Neural cell (in vitro differentiated cells): ENCODE data around the gene IRAK2. TPM values are rescaled to one million over a fixed set of nuclear protein-coding genes. Genes with fewer than 3 reads are reported as not detected.

Experiments
- H2AFZ ChIP-seq: fragments of 200-600, 300-800 bp; sonication (generic), shearing (Covaris generic); 2 replicates; pipeline ENCODE4 v1.6.0; 2014; ENCODE audit warnings: low read depth, mild to moderate bottlenecking, antibody characterized with exemption, low read length, moderate library complexity
- H3F3A ChIP-seq: fragments of 200-600 bp; shearing (Covaris generic); 2 replicates; pipeline ENCODE4 v1.6.1; 2016; ENCODE audit warnings: mild to moderate bottlenecking, moderate library complexity, mixed read lengths, antibody characterized with exemption, low read length; ENCODE audit not compliant: insufficient read depth, poor library complexity, severe bottlenecking
- H3K27ac ChIP-seq: fragments of 200-600, 300-800 bp; sonication (generic), shearing (Covaris generic); 2 replicates; pipeline ENCODE4 v1.5.1; 2014; ENCODE audit warnings: mild to moderate bottlenecking, low read length, moderate library complexity
- H3K27me3 ChIP-seq: fragments of 300-800, 200-600 bp; sonication (generic), shearing (Covaris generic); 2 replicates; pipeline ENCODE4 v1.6.0; 2014; ENCODE audit warnings: mild to moderate bottlenecking, low read depth, low read length, moderate library complexity; ENCODE audit not compliant: insufficient read depth
- H3K36me3 ChIP-seq: fragments of 300-800, 200-600 bp; sonication (generic), shearing (Covaris generic); 2 replicates; pipeline ENCODE4 v1.5.1; 2014; ENCODE audit warnings: mild to moderate bottlenecking, antibody characterized with exemption, low read length, moderate library complexity; ENCODE audit not compliant: insufficient read depth
- H3K4me2 ChIP-seq: fragments of 300-800, 200-600 bp; sonication (generic), shearing (Covaris generic); 2 replicates; pipeline ENCODE4 v1.6.0; 2014; ENCODE audit warnings: mild to moderate bottlenecking, low read length
- H3K4me3 ChIP-seq: fragments of 300-800, 200-600 bp; sonication (generic), shearing (Covaris generic); 2 replicates; pipeline ENCODE4 v1.5.1; 2014; ENCODE audit warnings: mild to moderate bottlenecking, low read length, moderate library complexity
- H3K79me2 ChIP-seq: fragments of 200-600 bp; shearing (Covaris generic); replicated peaks from 2 replicates; pipeline ENCODE4 v1.6.0; 2014; ENCODE audit warnings: mild to moderate bottlenecking, low read length, moderate library complexity; ENCODE audit not compliant: insufficient read depth
- H3K9ac ChIP-seq: fragments of 300-800, 200-600 bp; sonication (generic), shearing (Covaris generic); 2 replicates; pipeline ENCODE4 v1.6.1; 2016; ENCODE audit warnings: mild to moderate bottlenecking, low read length, mixed read lengths
- H3K9me2 ChIP-seq: fragments of 200-600 bp; shearing (Covaris generic); 2 replicates; pipeline ENCODE4 v1.6.1; 2016; ENCODE audit warnings: mild to moderate bottlenecking, low read length, mixed read lengths; ENCODE audit not compliant: insufficient read depth
- H3K9me3 ChIP-seq: fragments of 200-600, 300-800 bp; sonication (generic), shearing (Covaris generic); 2 replicates; pipeline ENCODE4 v1.6.1; 2016; ENCODE audit warnings: mild to moderate bottlenecking, mixed run types, low read length, moderate library complexity, mixed read lengths
- H4K20me1 ChIP-seq: fragments of 200-600 bp; shearing (Covaris generic); 2 replicates; pipeline ENCODE4 v1.6.1; 2016; ENCODE audit warnings: mild to moderate bottlenecking, mixed run types; ENCODE audit not compliant: insufficient read depth
- EP300 ChIP-seq: fragments of 450-650 bp; conservative IDR thresholded peaks from 2 replicates; pipeline ENCODE4 v1.6.1; 2014; ENCODE audit warnings: antibody characterized with exemption, mild to moderate bottlenecking, moderate library complexity; ENCODE audit not compliant: poor library complexity, severe bottlenecking
- EZH2 ChIP-seq: fragments of 200-600, 300-800 bp; shearing (Covaris generic), sonication (generic); IDR thresholded peaks from 2 replicates; pipeline ENCODE4 v1.6.1; 2014; ENCODE audit warnings: antibody characterized with exemption, low read length, borderline replicate concordance, mild to moderate bottlenecking; ENCODE audit not compliant: insufficient read depth, poor library complexity, severe bottlenecking
- MXI1 ChIP-seq: fragments of 450-650 bp; conservative IDR thresholded peaks from 2 replicates; pipeline ENCODE4 v1.6.1; 2014; ENCODE audit warnings: antibody characterized with exemption, mild to moderate bottlenecking; ENCODE audit not compliant: poor library complexity, severe bottlenecking
- POLR2AphosphoS5 ChIP-seq: IDR thresholded peaks from 2 replicates; pipeline ENCODE4 v1.6.1; 2012
- RAD21 ChIP-seq: fragments of 450-650 bp; conservative IDR thresholded peaks from 2 replicates; pipeline ENCODE4 v1.6.1; 2014; ENCODE audit warnings: antibody characterized with exemption, mild to moderate bottlenecking, moderate library complexity
- SMC3 ChIP-seq: fragments of 450-650 bp; conservative IDR thresholded peaks from 2 replicates; pipeline ENCODE4 v1.6.1; 2014; ENCODE audit warnings: antibody characterized with exemption, mild to moderate bottlenecking, moderate library complexity; ENCODE audit not compliant: poor library complexity
- TAF1 ChIP-seq: IDR thresholded peaks from 2 replicates; pipeline ENCODE4 v1.6.1; 2012; ENCODE audit warnings: low read depth
- polyA plus RNA-seq: library from polyadenylated mRNA; depleted of rRNA; stranded (reverse); fragments of >200 nt; gene quantifications from 2 replicates; pipeline ENCODE4 v1.2.3, GENCODE V29; 2014
- TF ChIP-seq, protein P1 (sequence below): IDR thresholded peaks from 2 replicates; pipeline ENCODE4 v1.6.1; 2012; ENCODE audit warnings: borderline replicate concordance
- TF ChIP-seq, protein P2 (sequence below): fragments of 450-650 bp; IDR thresholded peaks from 2 replicates; pipeline ENCODE4 v1.5.1; 2014; ENCODE audit warnings: antibody characterized with exemption, mild to moderate bottlenecking, moderate library complexity; ENCODE audit not compliant: poor library complexity, severe bottlenecking

The IRAK2 gene
- polyA plus RNA-seq, 1 donor from 2014 or later = 0.84 TPM

DNA sequence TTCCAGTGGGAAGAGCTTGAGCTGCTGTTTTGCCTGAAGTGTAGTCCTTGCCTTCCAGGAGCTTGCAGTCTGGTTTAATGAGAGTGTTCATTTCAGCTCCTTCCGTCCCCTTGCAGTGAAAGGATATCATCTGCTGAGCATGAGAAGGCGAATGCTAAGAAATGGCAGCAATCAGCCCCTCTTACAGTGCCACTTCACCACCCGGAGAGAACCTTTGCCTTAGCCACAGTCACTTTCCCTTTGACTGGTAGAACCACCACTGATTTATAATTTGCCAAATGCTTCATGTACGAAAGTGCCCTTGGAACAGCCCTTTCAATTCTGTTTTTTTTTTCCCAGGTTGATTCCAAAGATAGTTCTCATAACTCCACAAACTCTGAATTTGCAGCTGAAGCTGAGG is 95.1 kb downstream of the IRAK2 start:
- H4K20me1 ChIP-seq = no peaks in the 10 kb centered on the region
- no peaks in the 10 kb centered on the region for H3K9me3 ChIP-seq
- H2AFZ ChIP-seq = no peak overlapping the region
- H3K9me2 ChIP-seq = no peaks in the 10 kb centered on the region
- no peak overlapping the region for H3K9ac ChIP-seq
- H3K79me2 ChIP-seq = no peaks in the 10 kb centered on the region
- TF ChIP-seq TAF1 = no peak
- TF ChIP-seq MXI1 = no peak
- TF ChIP-seq SMC3 = no peak
- TF ChIP-seq, protein P1, sequence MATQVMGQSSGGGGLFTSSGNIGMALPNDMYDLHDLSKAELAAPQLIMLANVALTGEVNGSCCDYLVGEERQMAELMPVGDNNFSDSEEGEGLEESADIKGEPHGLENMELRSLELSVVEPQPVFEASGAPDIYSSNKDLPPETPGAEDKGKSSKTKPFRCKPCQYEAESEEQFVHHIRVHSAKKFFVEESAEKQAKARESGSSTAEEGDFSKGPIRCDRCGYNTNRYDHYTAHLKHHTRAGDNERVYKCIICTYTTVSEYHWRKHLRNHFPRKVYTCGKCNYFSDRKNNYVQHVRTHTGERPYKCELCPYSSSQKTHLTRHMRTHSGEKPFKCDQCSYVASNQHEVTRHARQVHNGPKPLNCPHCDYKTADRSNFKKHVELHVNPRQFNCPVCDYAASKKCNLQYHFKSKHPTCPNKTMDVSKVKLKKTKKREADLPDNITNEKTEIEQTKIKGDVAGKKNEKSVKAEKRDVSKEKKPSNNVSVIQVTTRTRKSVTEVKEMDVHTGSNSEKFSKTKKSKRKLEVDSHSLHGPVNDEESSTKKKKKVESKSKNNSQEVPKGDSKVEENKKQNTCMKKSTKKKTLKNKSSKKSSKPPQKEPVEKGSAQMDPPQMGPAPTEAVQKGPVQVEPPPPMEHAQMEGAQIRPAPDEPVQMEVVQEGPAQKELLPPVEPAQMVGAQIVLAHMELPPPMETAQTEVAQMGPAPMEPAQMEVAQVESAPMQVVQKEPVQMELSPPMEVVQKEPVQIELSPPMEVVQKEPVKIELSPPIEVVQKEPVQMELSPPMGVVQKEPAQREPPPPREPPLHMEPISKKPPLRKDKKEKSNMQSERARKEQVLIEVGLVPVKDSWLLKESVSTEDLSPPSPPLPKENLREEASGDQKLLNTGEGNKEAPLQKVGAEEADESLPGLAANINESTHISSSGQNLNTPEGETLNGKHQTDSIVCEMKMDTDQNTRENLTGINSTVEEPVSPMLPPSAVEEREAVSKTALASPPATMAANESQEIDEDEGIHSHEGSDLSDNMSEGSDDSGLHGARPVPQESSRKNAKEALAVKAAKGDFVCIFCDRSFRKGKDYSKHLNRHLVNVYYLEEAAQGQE = no peak
- no peak for TF ChIP-seq EP300
- no peak for TF ChIP-seq RAD21
- no peak for TF ChIP-seq POLR2AphosphoS5
- TF ChIP-seq EZH2 = no peak
- TF ChIP-seq, protein P2, sequence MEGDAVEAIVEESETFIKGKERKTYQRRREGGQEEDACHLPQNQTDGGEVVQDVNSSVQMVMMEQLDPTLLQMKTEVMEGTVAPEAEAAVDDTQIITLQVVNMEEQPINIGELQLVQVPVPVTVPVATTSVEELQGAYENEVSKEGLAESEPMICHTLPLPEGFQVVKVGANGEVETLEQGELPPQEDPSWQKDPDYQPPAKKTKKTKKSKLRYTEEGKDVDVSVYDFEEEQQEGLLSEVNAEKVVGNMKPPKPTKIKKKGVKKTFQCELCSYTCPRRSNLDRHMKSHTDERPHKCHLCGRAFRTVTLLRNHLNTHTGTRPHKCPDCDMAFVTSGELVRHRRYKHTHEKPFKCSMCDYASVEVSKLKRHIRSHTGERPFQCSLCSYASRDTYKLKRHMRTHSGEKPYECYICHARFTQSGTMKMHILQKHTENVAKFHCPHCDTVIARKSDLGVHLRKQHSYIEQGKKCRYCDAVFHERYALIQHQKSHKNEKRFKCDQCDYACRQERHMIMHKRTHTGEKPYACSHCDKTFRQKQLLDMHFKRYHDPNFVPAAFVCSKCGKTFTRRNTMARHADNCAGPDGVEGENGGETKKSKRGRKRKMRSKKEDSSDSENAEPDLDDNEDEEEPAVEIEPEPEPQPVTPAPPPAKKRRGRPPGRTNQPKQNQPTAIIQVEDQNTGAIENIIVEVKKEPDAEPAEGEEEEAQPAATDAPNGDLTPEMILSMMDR = no peak
- no peak overlapping the region for H3K4me3 ChIP-seq
- H3K4me2 ChIP-seq = no peak overlapping the region
- no peaks in the 10 kb centered on the region for H3K36me3 ChIP-seq
- H3F3A ChIP-seq = no peaks in the 10 kb centered on the region
- H3K27me3 ChIP-seq = no peaks in the 10 kb centered on the region
- no peak overlapping the region for H3K27ac ChIP-seq

DNA sequence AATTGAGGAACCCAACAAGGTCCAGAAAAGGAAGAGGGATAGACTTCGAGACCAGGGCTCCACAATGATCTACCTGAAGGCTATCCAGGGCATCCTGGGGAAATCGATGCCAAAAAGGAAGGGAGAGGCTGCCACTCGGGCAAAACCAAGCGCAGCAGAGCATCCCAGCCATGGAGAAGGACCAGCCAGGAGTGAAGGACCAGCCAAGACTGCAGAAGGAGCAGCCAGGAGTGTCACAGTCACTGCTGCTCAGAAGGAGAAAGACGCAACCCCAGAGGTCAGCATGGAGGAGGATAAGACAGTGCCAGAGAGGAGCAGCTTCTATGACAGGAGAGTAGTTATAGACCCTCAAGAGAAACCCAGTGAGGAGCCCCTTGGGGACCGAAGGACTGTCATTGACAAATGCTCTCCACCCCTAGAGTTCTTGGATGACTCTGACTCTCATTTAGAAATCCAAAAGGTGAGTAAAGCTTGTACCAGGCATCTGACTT is 95.5 kb downstream of the IRAK2 start:
- H3K27ac ChIP-seq = no peak overlapping the region
- H3K4me2 ChIP-seq = no peak overlapping the region
- H3K9me2 ChIP-seq = no peaks in the 10 kb centered on the region
- no peaks in the 10 kb centered on the region for H4K20me1 ChIP-seq
- no peak overlapping the region for H2AFZ ChIP-seq
- no peak overlapping the region for H3K4me3 ChIP-seq
- no peaks in the 10 kb centered on the region for H3K79me2 ChIP-seq
- no peak overlapping the region for H3K9ac ChIP-seq
- no peaks in the 10 kb centered on the region for H3K36me3 ChIP-seq
- no peaks in the 10 kb centered on the region for H3K9me3 ChIP-seq
- H3F3A ChIP-seq = no peaks in the 10 kb centered on the region
- H3K27me3 ChIP-seq = no peaks in the 10 kb centered on the region
- TF ChIP-seq EZH2 (no peak), TAF1 (no peak), EP300 (no peak), POLR2AphosphoS5 (no peak), RAD21 (no peak), SMC3 (no peak)
- TF ChIP-seq, protein P1 = no peak
- TF ChIP-seq, protein P2 = no peak
